Measurements from ENCODE around the gene KCND3. TPM values are rescaled to one million over a fixed set of nuclear protein-coding genes. Genes with fewer than 3 reads are reported as not detected.

KCND3 gene
- total RNA-seq, 4 donors from 2014 or later = 7.4 to 20.4 (median 9.8) TPM

- 92 to 93% methylated on average over 7 of the region's 7 CpGs for WGBS, 2 donors
- no peak for DNase-seq (ENCODE audit: low spot score in 2 of 2)
- H3K4me3 ChIP-seq (ENCODE audit: low read depth, poor library complexity, severe bottlenecking) = no peak overlapping the region
- no peak for TF ChIP-seq POLR2A (IDR thresholded peaks at IDR 0.05)
- TF ChIP-seq, protein P1, sequence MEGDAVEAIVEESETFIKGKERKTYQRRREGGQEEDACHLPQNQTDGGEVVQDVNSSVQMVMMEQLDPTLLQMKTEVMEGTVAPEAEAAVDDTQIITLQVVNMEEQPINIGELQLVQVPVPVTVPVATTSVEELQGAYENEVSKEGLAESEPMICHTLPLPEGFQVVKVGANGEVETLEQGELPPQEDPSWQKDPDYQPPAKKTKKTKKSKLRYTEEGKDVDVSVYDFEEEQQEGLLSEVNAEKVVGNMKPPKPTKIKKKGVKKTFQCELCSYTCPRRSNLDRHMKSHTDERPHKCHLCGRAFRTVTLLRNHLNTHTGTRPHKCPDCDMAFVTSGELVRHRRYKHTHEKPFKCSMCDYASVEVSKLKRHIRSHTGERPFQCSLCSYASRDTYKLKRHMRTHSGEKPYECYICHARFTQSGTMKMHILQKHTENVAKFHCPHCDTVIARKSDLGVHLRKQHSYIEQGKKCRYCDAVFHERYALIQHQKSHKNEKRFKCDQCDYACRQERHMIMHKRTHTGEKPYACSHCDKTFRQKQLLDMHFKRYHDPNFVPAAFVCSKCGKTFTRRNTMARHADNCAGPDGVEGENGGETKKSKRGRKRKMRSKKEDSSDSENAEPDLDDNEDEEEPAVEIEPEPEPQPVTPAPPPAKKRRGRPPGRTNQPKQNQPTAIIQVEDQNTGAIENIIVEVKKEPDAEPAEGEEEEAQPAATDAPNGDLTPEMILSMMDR (IDR thresholded peaks at IDR 0.05) = no peak
- intact Hi-C loops (cut with DNase I; ENCODE audit: low total_unique reads) = no loop called here
These were observed 148.3 kb downstream of the KCND3 start for GRCh38 chr1:111841189-111841588.

GRCh38 chr1:111837393-111837792 lies 152.1 kb downstream of the KCND3 start:
- WGBS, 2 donors = 52 to 60% methylated on average over 7 of the region's 7 CpGs
- no peak for TF ChIP-seq POLR2A (IDR thresholded peaks at IDR 0.05)
- TF ChIP-seq, protein P1 (IDR thresholded peaks at IDR 0.05) = no peak
- H3K4me3 ChIP-seq (ENCODE audit: low read depth, poor library complexity, severe bottlenecking) = no peak overlapping the region
- DNase-seq (ENCODE audit: low spot score in 2 of 2) = no peak
- intact Hi-C loops (cut with DNase I; ENCODE audit: low total_unique reads) = no loop called here

DNA sequence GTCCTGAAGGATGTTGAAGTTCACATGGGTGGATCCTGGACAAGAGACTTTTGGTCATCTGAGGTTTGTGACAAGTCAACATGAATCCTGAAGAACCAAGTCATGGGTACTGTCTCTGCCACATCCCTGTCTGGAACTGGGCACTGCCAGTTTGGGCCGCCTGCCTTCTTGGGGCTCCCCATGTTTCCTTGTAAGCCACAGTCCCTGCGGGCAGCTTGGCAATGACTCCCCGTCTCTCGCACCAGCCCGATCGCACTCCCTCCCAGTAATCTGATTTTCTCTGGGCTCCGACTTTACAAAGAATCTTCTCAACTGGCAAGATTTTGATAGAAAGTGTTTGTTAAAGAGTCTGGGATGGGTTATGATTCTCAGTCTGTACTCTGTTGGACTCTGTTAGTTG lies 153.4 kb downstream of the KCND3 start:
- no peak overlapping the region for H3K4me3 ChIP-seq (ENCODE audit: low read depth, poor library complexity, severe bottlenecking)
- WGBS, 2 donors = 96 to 99% methylated on average over 7 of the region's 7 CpGs
- TF ChIP-seq, protein P1 (IDR thresholded peaks at IDR 0.05) = no peak
- no peak for TF ChIP-seq POLR2A (IDR thresholded peaks at IDR 0.05)
- intact Hi-C loops (cut with DNase I; ENCODE audit: low total_unique reads) = no loop called here
- no peak for DNase-seq (ENCODE audit: low spot score in 2 of 2)

DNA sequence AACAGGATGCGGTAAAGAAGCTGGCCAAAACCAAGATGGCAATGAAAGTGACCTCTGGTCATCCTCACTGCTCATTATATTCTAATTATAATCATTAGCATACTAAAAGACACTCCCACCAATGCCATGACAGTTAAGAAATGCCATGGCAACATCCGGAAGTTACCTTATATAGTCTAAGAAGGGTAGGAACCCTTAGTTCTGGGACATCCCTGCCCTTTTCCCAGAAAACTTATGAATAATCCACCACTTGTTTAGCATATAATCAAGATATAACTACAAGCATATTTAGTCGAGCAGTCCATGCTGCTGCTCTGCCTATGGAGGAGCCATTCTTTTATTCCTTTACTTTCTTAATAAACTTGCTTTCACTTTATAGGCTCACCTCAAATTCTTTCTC lies 154.0 kb downstream of the KCND3 start:
- no peak for TF ChIP-seq POLR2A (IDR thresholded peaks at IDR 0.05)
- TF ChIP-seq, protein P1 (IDR thresholded peaks at IDR 0.05) = no peak
- no peak overlapping the region for H3K4me3 ChIP-seq (ENCODE audit: low read depth, poor library complexity, severe bottlenecking)
- 80 to 87% methylated on average over 3 of the region's 3 CpGs for WGBS, 2 donors
- no peak for DNase-seq (ENCODE audit: low spot score in 2 of 2)
- intact Hi-C loops (cut with DNase I; ENCODE audit: low total_unique reads) = no loop called here

DNA sequence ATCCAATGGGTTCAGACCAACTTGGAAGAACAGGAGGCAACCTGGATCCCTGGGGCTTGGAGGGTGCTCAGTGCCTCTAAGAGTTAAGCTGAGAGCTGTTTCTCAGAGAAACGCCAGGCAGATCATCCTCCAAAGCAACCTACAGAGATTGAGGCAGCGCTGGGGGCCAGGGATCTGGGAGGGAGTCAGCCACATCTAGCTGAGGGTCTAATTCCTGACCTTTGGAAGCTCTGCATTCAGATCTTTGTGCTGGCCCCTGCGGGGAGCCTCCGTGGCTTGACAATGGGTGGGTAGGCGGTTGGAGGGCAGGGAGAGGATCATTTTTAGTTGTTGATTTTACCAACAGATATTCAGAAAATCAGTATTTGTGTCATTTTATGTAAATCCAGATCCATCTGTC lies 154.5 kb downstream of the KCND3 start:
- 78 to 80% methylated on average over 5 of the region's 5 CpGs for WGBS, 2 donors
- TF ChIP-seq POLR2A (IDR thresholded peaks at IDR 0.05) = no peak
- TF ChIP-seq, protein P1 (IDR thresholded peaks at IDR 0.05) = no peak
- intact Hi-C loops (cut with DNase I; ENCODE audit: low total_unique reads) = loop anchor here (5.0 kb wide), 1 partner anchor 267 kb away; no protein-coding TSS in a partner anchor
- DNase-seq (ENCODE audit: low spot score in 2 of 2) = no peak
- H3K4me3 ChIP-seq (ENCODE audit: low read depth, poor library complexity, severe bottlenecking) = no peak overlapping the region

GRCh38 chr1:111833334-111833733 lies 156.1 kb downstream of the KCND3 start:
- intact Hi-C loops (cut with DNase I; ENCODE audit: low total_unique reads) = loop anchor here (5.0 kb wide), 1 partner anchor 269 kb away; no protein-coding TSS in a partner anchor
- TF ChIP-seq POLR2A (IDR thresholded peaks at IDR 0.05) = no peak
- TF ChIP-seq, protein P1 (IDR thresholded peaks at IDR 0.05) = no peak
- DNase-seq (ENCODE audit: low spot score in 2 of 2) = no peak
- WGBS, 2 donors = 57 to 64% methylated on average over 4 of the region's 4 CpGs
- no peak overlapping the region for H3K4me3 ChIP-seq (ENCODE audit: low read depth, poor library complexity, severe bottlenecking)

Measured in lower leg skin (tissue), 4 donors.